Measurements from ENCODE around the gene PSMD13.
"Not testable (repeated sequence)": the region's sequence is repeated elsewhere in the genome, so short reads cannot be mapped to it uniquely, and the experiment has no call there.

Gene PSMD13

GRCh38 chr11:220641-221215, 16.0 kb upstream of the PSMD13 start:
- not testable (repeated sequence) for DNase-seq

DNA sequence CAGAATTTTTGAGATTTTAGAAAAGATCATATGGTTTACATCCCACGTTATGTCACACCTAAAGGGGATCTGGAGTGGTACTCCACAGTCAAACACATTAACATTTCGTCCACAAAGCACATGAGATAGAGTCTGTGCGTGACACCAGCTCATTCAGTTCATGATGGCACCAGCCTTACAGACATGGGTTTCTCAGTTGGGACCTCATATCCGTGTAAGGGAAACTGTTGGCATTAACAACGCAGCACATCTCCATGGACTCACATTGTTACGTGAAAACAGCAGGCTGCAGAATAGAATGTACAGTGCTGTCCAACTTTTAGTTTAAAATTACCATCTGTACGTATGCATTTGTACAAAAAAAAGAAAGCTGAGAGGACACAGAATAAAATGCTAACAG, 15.2 kb upstream of the PSMD13 start:
- DNase-seq, result no peak

GRCh38 chr11:221998-222789, 14.6 kb upstream of the PSMD13 start:
- no peak for DNase-seq

DNA sequence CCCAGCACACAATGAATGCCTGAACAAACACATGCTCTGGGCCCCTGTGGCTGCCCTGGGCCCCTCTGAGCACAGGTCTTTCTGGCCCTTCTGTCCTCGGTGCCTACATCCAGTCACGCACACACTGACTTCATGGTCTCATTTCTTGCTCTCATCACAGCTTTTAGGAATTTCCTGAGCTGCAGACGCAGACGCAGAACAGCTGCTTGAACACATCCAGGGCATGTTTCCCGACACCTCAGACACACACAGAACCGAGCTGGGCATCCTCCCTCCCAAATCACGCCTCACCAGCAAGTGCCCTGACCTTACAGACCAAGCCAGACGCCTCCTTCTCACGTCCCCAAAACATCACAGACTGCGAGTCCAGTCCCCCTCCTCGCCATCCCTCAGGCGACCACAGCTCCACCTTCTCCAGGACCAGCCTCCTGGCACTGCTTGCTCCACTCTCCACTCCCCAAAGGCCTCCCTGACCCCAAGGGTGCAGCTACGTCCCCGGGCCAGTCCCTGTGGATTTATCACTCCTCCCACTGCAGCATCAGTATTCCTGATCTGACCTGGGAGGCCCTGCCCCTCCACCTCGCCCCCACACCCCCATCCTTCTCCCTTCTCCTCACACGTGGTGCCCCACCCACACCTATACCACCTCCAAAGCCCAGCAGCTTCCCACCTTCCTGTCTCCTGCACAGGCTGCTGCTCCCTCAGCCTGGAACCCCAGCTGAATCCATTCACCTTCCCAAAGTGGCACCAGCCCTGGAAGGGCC, 13.6 kb upstream of the PSMD13 start:
- no peak for DNase-seq

- no peak for DNase-seq
Measured at GRCh38 chr11:223884-224283, 12.9 kb upstream of the PSMD13 start.

DNA sequence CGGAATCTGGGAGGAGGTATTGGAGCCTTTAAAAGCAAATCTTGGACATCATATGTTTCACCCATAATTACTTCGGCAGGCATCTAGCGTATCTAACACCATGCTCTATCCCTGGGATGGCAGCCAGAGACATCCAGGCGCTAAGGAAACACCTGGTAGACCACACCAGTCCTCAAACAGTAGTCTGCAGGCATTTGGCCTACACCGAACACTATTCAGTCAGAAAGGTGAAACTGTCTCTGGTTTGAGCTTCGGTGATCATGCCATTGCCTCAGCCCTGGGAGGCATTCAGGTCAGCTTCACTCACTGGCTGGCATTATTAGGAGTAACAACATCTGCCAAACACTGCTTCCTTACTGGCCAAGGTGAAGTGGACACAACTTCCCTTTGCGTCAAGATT, 12.4 kb upstream of the PSMD13 start:
- no peak for DNase-seq

GRCh38 chr11:225734-226453, 10.9 kb upstream of the PSMD13 start:
- DNase-seq, result no peak

DNA sequence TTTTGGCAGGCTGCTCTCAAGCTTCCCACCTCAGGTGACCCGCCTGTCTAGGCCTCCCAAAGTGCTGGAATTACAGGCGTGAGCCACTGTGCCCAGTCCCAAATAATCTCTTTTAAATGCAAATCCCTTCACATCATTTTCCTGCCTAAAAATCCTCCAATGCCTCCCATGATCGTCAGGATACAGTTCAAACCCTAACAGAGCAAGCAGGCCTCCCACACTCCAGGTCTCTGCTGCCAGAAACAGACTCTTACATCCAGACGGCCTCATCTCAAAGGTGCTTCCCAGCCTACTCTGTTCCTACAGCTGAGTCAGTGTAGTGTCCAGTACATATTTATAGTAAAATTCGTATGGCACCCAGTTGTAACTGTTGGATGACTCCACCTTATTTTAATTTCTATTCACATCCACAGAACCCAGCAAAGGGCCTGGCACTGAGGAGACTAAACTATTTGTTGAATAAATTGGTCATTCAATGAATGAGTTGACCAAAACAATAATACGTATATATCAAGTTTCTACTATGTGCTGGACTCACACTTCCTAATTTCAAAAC, 8.9 kb upstream of the PSMD13 start:
- no peak for DNase-seq

GRCh38 chr11:230431-230830, 6.3 kb upstream of the PSMD13 start:
- no peak for DNase-seq

DNA sequence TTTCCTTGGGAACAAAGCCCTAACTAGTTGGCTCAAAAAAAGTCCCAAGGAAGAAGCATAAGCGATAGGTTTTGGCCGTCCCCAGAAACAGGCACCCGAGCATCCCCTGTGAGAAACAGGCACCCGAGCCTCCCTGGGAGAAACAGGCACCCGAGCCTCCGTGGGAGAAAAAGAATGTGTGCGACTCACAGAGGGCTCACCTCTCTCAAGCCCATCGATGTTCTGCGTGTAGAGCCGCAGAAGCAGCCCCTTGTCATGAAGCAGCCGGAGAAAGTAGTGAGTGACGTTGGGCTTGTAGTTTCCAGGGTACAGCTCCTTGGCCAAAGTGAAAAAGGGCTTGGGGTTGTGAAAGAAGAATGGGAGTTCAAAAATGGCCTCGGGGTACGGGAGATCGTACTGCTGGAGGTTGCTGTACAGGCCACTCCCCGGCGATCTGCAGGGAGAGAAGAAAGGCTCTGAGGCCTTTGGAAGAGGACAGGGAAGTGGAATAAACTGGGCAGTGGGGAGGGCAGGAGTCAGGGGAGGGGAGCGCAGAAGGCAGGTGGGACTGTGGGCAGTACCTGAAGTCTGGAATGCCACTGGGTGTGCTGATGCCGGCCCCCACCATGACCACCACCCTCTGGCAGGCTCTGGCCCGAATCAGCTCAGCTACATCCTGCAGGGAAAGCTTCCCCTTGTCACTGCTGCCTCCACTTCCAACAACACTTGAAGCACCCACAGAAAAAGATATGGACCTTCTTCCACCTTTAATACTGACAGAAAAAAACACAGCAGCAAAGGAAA, 3.8 kb upstream of the PSMD13 start:
- no peak for DNase-seq

GRCh38 chr11:235180-235579, 1.6 kb upstream of the PSMD13 start:
- DNase-seq, result no peak

- DNase-seq, result no peak
Measured at GRCh38 chr11:235609-235996, 1.2 kb upstream of the PSMD13 start.

- DNase-seq, result peak; percentile 82
Measured at GRCh38 chr11:235997-236773, 591 bp upstream of the PSMD13 start, which contains the start of gene SIRT3. Gene SIRT3, minus strand, starts transcription at chr11:236342. Its CDS starts 14 bp downstream, at chr11:236328.

DNA sequence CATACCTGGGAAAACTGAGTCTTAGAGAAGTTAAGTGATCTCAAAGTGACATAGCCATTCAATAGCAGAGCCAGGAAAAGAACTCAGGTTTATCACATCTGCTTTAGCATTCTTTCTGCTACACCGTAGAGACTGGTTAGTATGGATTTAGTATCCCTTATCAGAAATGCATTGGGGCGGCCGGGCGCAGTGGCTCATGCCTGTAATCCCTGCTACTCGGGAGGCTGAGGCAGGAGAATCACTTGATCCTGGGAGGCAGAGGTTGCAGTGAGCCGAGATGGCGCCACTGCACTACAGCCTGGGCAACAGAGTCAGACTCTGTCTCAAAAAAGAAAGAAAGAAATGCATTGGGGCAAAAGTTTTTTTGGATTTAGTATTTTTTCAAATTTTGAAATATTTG, 1.6 kb downstream of the PSMD13 start:
- not testable (repeated sequence) for DNase-seq

GRCh38 chr11:240315-240714, 3.5 kb downstream of the PSMD13 start:
- no peak for DNase-seq

DNA sequence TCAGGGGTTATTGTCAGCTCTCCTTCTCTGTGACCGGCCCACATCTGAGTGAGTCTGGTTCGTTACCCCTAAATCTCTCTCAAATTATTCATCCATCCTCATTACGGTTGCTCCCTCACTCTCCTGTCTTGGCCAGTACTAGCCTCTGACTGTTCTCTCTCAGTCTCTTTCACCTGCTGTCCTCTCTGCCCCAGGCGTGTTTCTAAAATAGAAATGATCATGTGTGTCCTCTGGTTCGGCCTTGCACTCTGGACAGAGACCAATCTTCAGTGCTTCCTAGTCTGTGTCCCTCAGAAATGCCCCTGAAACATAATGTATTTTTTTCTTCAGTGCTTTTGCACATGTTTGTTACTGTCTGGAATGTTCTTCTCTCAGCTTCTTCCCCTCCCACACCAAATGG, 4.9 kb downstream of the PSMD13 start:
- DNase-seq, result no peak

GRCh38 chr11:244376-244775, 7.6 kb downstream of the PSMD13 start:
- DNase-seq, result no peak

GRCh38 chr11:249062-249461, 12.3 kb downstream of the PSMD13 start:
- no peak for DNase-seq

- no peak for DNase-seq
Measured at GRCh38 chr11:250274-250673, 13.5 kb downstream of the PSMD13 start.

DNA sequence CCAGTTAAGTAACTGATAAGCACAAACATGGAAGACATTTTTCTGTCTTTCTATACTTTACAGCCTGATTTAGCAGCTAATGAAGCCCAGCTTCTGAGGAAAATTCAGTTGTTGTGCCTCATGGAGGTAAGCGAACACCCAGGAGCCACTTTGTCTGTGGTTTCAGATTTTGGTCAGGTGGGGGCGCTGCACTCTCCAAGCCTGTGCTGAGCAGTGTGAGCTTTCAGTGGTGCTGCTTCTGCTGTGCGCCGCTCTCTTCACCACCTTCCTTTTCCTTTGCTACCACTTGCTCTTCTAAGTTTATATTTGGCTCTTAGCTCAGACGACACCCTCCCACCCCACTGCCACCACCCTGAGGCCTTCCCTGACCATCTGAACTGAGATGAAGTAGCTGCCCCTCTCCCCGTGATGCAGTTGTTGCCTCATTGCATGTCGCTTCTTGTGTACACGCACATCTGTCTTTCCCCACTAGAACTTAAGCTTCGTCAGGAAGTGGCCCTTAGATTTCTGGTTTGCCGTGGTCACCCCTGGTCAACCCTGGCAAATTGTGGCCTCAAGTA, 14.0 kb downstream of the PSMD13 start:
- DNase-seq, result no peak

DNA sequence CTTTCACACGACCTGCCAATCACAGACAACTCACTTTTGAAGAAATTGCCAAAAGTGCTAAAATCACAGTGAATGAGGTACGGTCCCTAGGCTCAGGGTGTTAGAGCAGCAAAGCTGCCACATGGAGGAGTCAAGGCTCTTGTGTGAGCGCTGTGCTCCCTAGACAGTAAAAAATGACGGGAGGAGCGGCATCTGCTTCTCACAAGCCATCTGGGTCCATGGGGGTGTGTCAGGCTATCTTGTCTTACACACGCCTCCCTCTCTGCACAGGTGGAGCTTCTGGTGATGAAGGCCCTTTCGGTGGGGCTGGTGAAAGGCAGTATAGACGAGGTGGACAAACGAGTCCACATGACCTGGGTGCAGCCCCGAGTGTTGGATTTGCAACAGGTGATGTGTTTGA, 14.8 kb downstream of the PSMD13 start:
- no peak for DNase-seq
